C4-2B (cell line): ENCODE results near the gene MAP1A.

Experiments
- CTCF ChIP-seq: fragments of 450-650 bp; conservative IDR thresholded peaks from 2 replicates; pipeline ENCODE4 v1.5.1; 2017; ENCODE audit warnings: mild to moderate bottlenecking
- ZFX ChIP-seq: fragments of 450-650 bp; IDR thresholded peaks from 2 replicates; pipeline ENCODE4 v1.6.1; 2017

GRCh38 chr15:43471975-43472374 lies 45.4 kb upstream of the MAP1A start:
- TF ChIP-seq CTCF = no peak
- TF ChIP-seq ZFX = no peak
